Psoas muscle (tissue), 8 donors: ENCODE measurements around the gene AANAT. TPM values are rescaled to one million over a fixed set of nuclear protein-coding genes. Genes with fewer than 3 reads are reported as not detected.

Experiments used
- ATAC-seq, 4 donors: fragments of 200-7000 bp; cut with Tn5 transposase; one replicate each; pipeline ENCODE4 v1.9.1; 2020; ENCODE audit warnings: moderate library complexity in 3 of 4, mild to moderate bottlenecking in 2 of 4
- DNase-seq, 2 donors: peaks; one replicate each; pipeline ENCODE4 v3.0.0-alpha.2; 2020
- H3K27ac ChIP-seq: fragments of 200-600 bp; one replicate; pipeline ENCODE4 v1.8.0; 2022
- H3K27me3 ChIP-seq, 3 donors: fragments of 200-600 bp in 1 of 3; one replicate each; pipeline versions ENCODE4 v1.6.1 to v1.8.0; 2013 to 2022; ENCODE audit warnings: low read length in 2 of 3, mild to moderate bottlenecking in 2 of 3, moderate library complexity in 1 of 3; ENCODE audit not compliant: insufficient read depth in 3 of 3
- H3K36me3 ChIP-seq, 2 donors: fragments of 200-600 bp in 1 of 2; one replicate each; pipeline versions ENCODE4 v1.6.1 to v1.8.0; 2013 to 2022; ENCODE audit warnings: low read depth in 1 of 2, mild to moderate bottlenecking in 1 of 2, moderate library complexity in 1 of 2; ENCODE audit not compliant: insufficient read depth in 1 of 2
- H3K4me1 ChIP-seq: fragments of 200-600 bp; one replicate; pipeline ENCODE4 v1.8.0; 2022
- H3K4me3 ChIP-seq: fragments of 200-600 bp; one replicate; pipeline ENCODE4 v1.8.0; 2022; ENCODE audit warnings: mild to moderate bottlenecking
- H3K9me3 ChIP-seq: fragments of 200-600 bp; one replicate; pipeline ENCODE4 v1.8.0; 2022
- WGBS, 3 donors: extraction: QIAGEN DNeasy Blood & Tissue Kit; methylation state at CpG; one replicate each; pipeline versions ENCODE4 v1.1.6 to v1.1.7; 2013; 5-methylcytosine and 5-hydroxymethylcytosine counted together
- intact Hi-C, 2 donors: fragments of 100-400 bp; cut with DNase I; formaldehyde crosslinking; loops; one replicate each; pipeline versions ENCODE4 v1.11.0 to v1.14.2; 2022
- polyA plus RNA-seq, 3 donors: library from polyadenylated mRNA; stranded (reverse); fragments of 200-250 nt; gene quantifications; one replicate each; pipeline ENCODE4 v1.2.3, GENCODE V29; 2013
- total RNA-seq, 4 donors: library from RNA; stranded (reverse); fragmentation: NEBNext Ultra II Directional in 2 of 4; extraction: Animal tissue kit (Norgen Biotek cat#: 25700) in 2 of 4; gene quantifications; one replicate each; pipeline versions ENCODE4 v1.2.1 to v1.2.4, GENCODE V29; 2021 to 2023
- TF ChIP-seq, protein P1 (sequence below): fragments of 200-600 bp; IDR thresholded peaks from one replicate; pipeline ENCODE4 v1.8.0; 2022; ENCODE audit warnings: antibody characterized with exemption
- donor health status: healthy with polysubstance abuse.
- donor health status: DM: no; HTN: no; CAD: no; lungs with moderate emphysema.
- donor health status: Bipolar disorder and iron deficiency.
- donor health status: healthy.
- donor health status: DM: yes; HTN: yes; CAD: no.
- donor health status: DM: no; HTN: no; CAD: no.
- donor health status: DM: no; HTN: no; CAD: no.
- donor health status: DM: yes; HTN: yes; CAD: no.

Gene AANAT
- total and polyA plus RNA-seq, 7 donors = 0.09 to 0.13 TPM; not detected in 5

DNA sequence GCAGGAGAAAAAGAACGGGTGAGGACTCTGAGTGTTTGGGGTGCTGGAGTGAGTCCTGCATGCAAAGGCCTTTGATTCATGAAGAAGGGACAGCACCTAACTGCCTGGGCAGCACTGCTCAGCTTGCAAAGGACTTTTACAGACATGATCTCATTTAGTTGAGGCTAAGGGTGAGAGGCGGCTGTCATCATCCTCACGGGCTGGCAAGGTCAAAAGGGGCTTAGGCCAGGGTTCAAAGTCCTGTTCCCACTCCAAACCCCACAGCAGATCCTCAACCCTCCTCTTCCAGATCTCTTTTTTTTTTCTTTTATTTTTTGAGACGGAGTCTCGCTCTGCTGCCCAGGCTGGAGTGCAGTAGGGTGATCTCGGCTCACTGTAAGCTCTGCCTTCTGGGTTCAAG is 29.1 kb downstream of the AANAT start:
- H3K36me3 ChIP-seq = no peaks in the 10 kb centered on the region
- no peak for DNase-seq
- H3K9me3 ChIP-seq = no peaks in the 10 kb centered on the region
- peak overlapping the region; percentile 94 for H3K27ac ChIP-seq
- H3K27me3 ChIP-seq = no peaks in the 10 kb centered on the region
- WGBS, 3 donors = 85 to 93% (median 89%) methylated on average over 6 of the region's 6 CpGs
- TF ChIP-seq, protein P1, sequence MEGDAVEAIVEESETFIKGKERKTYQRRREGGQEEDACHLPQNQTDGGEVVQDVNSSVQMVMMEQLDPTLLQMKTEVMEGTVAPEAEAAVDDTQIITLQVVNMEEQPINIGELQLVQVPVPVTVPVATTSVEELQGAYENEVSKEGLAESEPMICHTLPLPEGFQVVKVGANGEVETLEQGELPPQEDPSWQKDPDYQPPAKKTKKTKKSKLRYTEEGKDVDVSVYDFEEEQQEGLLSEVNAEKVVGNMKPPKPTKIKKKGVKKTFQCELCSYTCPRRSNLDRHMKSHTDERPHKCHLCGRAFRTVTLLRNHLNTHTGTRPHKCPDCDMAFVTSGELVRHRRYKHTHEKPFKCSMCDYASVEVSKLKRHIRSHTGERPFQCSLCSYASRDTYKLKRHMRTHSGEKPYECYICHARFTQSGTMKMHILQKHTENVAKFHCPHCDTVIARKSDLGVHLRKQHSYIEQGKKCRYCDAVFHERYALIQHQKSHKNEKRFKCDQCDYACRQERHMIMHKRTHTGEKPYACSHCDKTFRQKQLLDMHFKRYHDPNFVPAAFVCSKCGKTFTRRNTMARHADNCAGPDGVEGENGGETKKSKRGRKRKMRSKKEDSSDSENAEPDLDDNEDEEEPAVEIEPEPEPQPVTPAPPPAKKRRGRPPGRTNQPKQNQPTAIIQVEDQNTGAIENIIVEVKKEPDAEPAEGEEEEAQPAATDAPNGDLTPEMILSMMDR = no peak
- peaks cover 63% of the 10 kb centered on the region for H3K4me1 ChIP-seq
- no peak overlapping the region for H3K4me3 ChIP-seq
- no peak for ATAC-seq
- intact Hi-C loops = no loop called here

DNA sequence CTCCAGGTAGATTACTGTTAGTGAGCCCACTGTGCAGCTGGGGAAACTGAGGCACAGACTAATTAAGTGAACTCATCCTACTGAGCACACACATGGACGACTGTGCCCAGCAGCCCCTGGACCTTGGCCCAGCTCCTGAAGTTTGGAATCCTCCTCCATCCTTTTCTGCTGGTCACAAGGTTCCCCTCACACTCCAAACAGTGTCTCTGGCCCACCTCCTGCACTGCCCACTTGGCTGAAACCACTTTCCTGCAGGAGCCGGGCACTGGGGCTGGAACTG is 30.2 kb downstream of the AANAT start:
- Histone ChIP-seq H3K4me1 (peaks cover 55% of the 10 kb centered on the region), H3K27ac (peak overlapping the region; percentile 94), H3K4me3 (peak overlapping the region; percentile 55), H3K27me3 (no peaks in the 10 kb centered on the region), H3K36me3 (no peaks in the 10 kb centered on the region), H3K9me3 (no peaks in the 10 kb centered on the region)
- intact Hi-C loops = no loop called here
- no peak for DNase-seq
- TF ChIP-seq, protein P1 = no peak
- no peak for ATAC-seq
- 11 to 16% (median 13%) methylated on average over 2 of the region's 2 CpGs for WGBS, 3 donors

- TF ChIP-seq, protein P1 = no peak
- Histone ChIP-seq H3K9me3 (no peaks in the 10 kb centered on the region), H3K27ac (peak overlapping the region; percentile 94), H3K36me3 (no peaks in the 10 kb centered on the region), H3K4me1 (peaks cover 50% of the 10 kb centered on the region), H3K4me3 (peak overlapping the region; percentile 55), H3K27me3 (no peaks in the 10 kb centered on the region)
- 6 to 9% (median 9%) methylated on average over 31 of the region's 31 CpGs for WGBS, 3 donors
- peak; percentile 72 to 82 (median 77) for ATAC-seq
- intact Hi-C loops = no loop called here
- DNase-seq = peak; percentile 81 to 90
Measured at GRCh38 chr17:76497979-76498875, 30.8 kb downstream of the AANAT start.

DNA sequence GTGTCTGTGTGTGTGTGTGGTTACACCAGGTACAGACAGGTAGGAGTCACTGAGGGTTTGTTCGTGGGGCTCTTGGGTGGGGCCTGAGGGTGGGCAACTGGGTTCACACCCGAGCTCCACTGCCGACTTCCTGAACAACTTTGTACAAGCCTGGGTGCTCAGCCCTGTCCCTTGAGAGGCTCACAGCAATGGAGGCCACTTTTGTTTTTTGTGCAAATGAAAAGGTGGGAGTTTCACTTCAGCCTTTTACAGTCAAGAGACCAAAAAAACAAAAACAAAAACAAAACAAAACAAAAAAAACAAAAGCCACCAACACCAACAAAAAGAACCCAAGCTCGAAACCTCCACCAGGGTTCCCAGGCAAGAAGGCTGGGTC is 31.5 kb downstream of the AANAT start:
- Histone ChIP-seq H3K36me3 (no peaks in the 10 kb centered on the region), H3K27me3 (no peaks in the 10 kb centered on the region), H3K9me3 (no peaks in the 10 kb centered on the region), H3K4me3 (peak overlapping the region; percentile 85), H3K4me1 (peaks cover 43% of the 10 kb centered on the region), H3K27ac (peak overlapping the region; percentile 94)
- WGBS, 3 donors = 59 to 64% (median 63%) methylated on average over 4 of the region's 4 CpGs
- intact Hi-C loops = no loop called here
- TF ChIP-seq, protein P1 = no peak
- ATAC-seq (no peak), DNase-seq (no peak)
